Measurements from ENCODE around the gene PRMT9. TPM values are rescaled to one million over a fixed set of nuclear protein-coding genes. Genes with fewer than 3 reads are reported as not detected.

PRMT9 gene
- total RNA-seq, 1 experiment from 2014 or later, result 3.9 TPM

DNA sequence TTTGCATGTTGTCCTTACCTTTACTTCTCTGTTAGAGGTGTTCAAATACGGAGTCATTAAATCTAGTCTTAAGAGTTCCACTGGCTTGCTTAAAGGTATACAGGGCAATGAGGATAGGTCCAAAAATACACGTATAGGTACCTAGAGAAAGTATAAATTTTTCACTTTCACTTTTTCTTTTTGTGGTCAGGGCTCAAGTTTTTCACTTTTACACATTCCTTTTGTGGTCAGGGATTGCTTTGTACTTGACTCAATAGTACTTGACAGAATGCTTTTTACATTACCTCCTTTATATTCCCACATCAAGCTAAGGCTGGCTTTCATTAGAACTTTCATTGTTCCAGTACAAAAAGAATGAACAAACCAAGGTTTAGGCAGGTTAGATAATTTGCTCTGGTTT, 45.0 kb downstream of the PRMT9 start:
- H3K4me3 ChIP-seq, result no peak overlapping the region
- H3K36me3 ChIP-seq, result peaks cover 21% of the 10 kb centered on the region
- no peaks in the 10 kb centered on the region for H3K9me3 ChIP-seq
- no peaks in the 10 kb centered on the region for H3K27me3 ChIP-seq
- DNase-seq, result no peak

DNA sequence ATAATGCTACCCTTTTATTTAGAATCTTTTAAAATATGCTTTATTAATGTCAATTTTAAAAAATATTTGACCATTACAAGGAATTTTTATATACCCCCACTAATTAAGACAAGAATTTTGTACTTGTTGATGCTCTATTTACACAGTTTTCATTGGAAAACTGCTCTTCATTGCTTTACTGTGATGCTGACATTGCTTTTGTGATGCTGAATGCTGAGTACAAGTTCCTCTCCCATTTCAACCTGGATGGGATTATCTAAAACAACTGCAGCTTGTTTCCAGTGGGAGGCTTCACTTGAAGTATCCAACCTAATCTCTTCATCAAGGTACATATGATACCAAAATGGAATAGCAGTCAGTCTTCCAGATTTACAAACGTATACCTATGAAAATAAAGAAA, 45.6 kb downstream of the PRMT9 start:
- Histone ChIP-seq H3K9me3 (no peaks in the 10 kb centered on the region), H3K4me3 (no peak overlapping the region), H3K27me3 (no peaks in the 10 kb centered on the region), H3K36me3 (peaks cover 23% of the 10 kb centered on the region)
- no peak for DNase-seq

DNA sequence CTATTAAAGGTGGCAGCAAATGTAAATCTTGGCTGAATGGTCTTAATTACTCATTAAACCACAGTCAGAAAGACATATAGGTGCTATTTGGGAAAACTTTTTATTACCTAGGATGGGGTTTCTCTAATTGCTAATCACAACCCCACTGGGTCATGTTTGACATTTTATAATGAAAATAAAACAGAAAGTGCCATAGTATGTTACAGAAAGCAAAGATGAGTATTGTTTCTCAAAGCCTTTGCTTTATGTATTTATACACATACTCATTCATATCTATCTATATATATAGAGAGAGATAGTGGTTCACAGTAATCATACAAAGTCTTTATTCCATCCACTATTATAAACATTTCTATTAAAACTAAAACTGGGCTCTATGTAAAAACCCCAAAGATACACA, 48.6 kb downstream of the PRMT9 start:
- no peaks in the 10 kb centered on the region for H3K9me3 ChIP-seq
- DNase-seq, result no peak
- H3K4me3 ChIP-seq, result no peak overlapping the region
- H3K36me3 ChIP-seq, result peaks cover 32% of the 10 kb centered on the region
- no peaks in the 10 kb centered on the region for H3K27me3 ChIP-seq

DNA sequence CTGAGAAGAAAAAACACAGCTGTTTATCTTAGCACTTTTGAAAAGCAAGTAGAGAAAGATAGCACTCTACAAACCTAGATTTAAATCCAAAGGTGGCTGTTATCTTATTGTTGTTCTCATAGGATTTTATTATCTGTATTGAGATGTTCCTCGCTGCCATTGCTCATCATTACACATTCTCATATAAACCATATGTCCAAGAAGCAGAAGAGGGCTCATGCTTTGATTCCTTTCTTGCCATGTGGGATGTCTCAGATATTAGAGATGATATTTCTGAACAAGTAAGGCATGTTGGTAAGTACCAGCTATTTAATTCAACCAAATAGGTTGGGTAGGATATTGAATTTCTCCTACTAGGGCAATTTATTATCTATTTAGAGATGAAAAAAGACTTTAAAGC, 50.3 kb downstream of the PRMT9 start:
- Histone ChIP-seq H3K36me3 (peaks cover 39% of the 10 kb centered on the region), H3K4me3 (no peak overlapping the region), H3K27me3 (no peaks in the 10 kb centered on the region), H3K9me3 (no peaks in the 10 kb centered on the region)
- no peak for DNase-seq

DNA sequence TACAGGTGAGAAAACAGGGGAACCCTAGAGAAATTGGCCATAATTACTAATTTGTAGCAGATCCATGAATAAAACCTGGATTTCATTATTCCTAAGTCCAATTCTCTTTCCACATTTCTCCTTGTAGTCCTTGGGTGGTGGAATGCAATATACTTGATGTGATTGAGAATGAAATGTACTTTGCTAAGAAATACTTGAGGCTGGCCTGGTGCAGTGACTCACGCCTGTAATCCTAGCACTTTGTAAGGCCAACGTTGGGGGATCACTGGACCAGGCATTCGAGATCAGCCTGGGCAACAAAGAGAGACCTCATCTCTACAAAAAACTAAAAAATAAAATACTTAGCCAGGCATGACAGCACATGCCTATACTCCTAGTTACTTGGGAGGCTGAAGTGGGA, 50.9 kb downstream of the PRMT9 start:
- no peak for DNase-seq
- Histone ChIP-seq H3K27me3 (no peaks in the 10 kb centered on the region), H3K4me3 (no peak overlapping the region), H3K9me3 (no peaks in the 10 kb centered on the region), H3K36me3 (peaks cover 39% of the 10 kb centered on the region)

DNA sequence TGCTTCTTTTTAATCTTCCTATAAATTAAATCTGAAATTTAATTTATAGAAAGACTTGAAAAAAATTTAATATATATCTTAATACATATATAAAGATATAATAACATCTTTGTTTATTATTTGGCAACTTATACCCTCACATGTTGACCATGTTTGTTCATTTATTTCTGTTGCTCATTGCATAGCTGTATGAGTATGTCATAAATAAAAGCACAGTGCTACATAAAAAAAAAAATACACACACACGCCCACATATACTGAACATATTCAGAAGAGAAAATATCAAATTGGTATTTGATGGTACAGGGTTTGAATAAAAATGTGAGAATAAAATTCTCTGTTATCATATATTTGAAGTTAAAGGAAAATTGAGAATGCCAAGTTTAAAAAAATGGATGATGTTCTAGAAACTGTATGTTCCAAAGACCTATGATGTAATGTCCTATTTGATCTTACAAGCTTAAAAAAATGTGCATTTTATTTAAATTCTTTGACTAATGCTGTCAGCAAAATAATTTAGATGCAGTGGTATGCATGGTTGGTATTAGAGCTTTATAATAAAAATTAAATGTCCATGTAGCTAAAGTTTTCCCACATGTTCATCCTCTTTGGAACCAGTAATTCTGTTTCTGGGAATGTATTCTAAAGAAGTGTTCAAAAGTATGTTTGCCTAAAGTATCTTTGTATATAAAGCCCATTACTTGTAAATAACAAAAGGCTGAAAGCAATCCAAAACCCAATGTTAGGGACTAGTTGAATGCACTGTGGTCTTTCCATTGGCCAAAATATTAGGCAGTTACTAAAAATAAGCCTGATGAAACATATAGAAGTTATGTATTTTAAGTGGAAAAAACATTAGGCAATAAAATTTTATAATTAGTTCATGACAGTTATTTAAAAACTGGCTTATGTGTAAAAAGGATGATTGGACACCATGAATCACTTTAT, 53.9 kb downstream of the PRMT9 start:
- peaks cover 25% of the 10 kb centered on the region for H3K36me3 ChIP-seq
- H3K27me3 ChIP-seq, result no peaks in the 10 kb centered on the region
- no peak for DNase-seq
- H3K9me3 ChIP-seq, result no peaks in the 10 kb centered on the region
- no peak overlapping the region for H3K4me3 ChIP-seq

DNA sequence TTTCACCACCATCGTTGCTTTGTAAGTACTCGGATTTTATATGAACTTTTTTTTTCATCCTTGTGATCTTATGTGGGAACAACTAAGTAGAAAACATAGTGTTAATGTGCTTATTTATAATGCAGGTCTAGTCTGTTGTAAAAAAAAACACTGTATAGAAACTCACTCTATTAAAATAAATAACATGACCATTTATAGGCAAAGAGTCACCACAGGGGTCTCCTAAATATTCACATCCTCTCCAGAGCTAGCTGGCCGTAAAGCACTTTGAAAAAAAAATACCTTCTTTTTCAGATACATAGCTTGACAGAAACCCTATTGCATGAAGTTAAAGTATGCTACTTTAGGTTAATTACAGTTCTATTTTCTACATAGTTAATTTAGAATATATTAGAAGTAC, 55.5 kb downstream of the PRMT9 start:
- H3K36me3 ChIP-seq, result peaks cover 29% of the 10 kb centered on the region
- DNase-seq, result no peak
- H3K4me3 ChIP-seq, result no peak overlapping the region
- no peaks in the 10 kb centered on the region for H3K9me3 ChIP-seq
- no peaks in the 10 kb centered on the region for H3K27me3 ChIP-seq

DNA sequence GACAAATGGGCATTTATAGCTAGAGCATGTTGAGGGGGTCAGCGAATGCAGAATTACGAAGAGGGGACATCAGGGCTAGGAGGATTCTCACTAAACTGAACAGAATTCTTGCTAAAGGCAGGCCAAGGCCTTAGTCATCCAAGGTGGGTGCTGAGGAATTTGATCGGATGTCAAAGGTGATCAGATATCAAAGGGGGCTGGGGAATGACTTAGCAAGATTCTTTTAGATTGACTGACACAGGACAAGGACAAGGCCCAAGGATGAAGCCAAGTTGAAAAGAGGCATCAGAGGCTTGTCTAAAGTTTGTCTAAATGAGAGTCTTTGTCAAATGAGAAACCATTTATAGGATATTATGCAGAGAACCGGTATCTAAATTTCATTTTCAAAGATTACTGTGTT, 57.1 kb downstream of the PRMT9 start:
- no peak for DNase-seq
- H3K36me3 ChIP-seq, result peaks cover 22% of the 10 kb centered on the region

DNA sequence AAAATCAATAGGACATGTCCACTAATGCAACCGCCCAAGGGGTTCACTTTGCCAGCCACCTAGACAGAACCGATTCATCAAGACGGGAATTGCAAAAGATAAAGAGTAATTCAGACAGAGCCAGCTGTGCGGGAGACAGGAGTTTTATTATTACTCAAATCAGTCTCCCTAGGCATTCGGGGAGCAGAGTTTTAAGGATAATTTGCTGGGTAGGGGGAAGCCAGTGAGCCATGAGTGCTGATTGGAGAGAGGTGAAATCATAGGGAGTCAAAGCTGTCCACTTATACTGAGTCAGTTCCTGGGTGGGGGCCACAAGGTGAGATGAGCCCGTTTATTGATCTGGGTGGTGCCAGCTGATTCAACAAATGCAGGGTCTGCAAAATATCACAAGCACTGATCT, 58.2 kb downstream of the PRMT9 start:
- no peak overlapping the region for H3K4me3 ChIP-seq
- H3K36me3 ChIP-seq, result peaks cover 20% of the 10 kb centered on the region
- DNase-seq, result no peak
- no peaks in the 10 kb centered on the region for H3K9me3 ChIP-seq
- H3K27me3 ChIP-seq, result no peaks in the 10 kb centered on the region

More for the DNA sequence above, 57.1 kb downstream of the PRMT9 start:
- H3K9me3 ChIP-seq, result no peaks in the 10 kb centered on the region
- no peaks in the 10 kb centered on the region for H3K27me3 ChIP-seq
- no peak overlapping the region for H3K4me3 ChIP-seq

DNA sequence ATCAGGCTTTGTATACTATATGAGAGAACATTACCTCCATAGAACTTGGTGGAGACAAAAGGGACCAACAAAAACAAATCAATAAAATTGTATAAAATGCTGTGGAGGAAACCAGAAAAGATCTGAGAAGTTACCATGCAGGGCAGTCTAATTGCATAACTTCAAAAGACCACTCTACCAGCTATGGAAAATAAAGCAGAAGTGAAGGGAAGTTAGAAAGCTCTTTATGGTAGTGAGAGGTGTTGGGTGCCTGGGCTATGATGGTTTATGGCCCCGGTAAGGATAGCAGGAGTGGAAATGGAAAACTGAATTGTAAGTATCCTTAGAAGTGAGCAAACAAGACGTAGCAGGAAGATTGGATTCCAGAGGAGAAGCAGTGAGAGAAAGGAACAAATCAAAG, 63.6 kb downstream of the PRMT9 start:
- Histone ChIP-seq H3K36me3 (peaks cover 12% of the 10 kb centered on the region), H3K9me3 (no peaks in the 10 kb centered on the region), H3K27me3 (no peaks in the 10 kb centered on the region), H3K4me3 (no peak overlapping the region)
- no peak for DNase-seq

DNA sequence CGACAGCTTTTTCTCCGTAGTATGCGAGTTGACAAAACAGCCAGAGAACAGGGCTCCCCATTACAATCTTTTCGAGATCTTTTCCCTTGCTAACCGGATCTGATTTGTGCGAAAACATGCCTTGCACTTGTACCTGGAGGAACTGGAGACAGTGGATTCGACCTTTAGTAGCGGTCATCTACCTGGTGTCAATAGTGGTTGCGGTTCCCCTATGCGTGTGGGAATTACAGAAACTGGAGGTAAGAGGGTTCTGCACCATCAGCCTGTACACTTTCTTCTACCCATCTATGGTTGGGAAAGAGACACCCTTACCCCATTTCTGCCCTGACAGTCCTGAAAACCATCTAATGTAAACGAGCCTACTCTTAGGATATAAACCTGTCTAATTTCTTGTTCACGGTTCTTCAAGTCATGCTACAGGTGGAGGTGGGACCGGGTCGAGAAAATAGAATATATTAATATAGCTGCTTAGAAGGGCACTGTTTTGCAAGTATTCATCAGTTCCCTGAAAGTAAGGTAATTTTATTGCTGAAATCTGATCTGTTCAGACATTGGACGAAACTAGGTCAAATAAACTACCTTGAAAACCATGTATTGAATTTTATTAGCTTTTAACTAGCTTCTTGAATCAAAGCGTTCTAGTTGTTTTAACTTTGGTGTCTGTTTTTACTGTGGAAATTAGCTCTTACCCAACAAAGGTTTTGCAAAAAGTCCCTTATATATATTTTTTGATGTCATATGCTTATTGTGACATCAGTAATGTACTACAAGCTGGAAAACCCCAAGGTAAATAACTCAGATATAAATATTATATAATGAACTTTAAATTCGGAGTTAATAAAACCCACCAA, 65.9 kb downstream of the PRMT9 start:
- DNase-seq, result no peak
- H3K27me3 ChIP-seq, result no peaks in the 10 kb centered on the region
- H3K9me3 ChIP-seq, result no peaks in the 10 kb centered on the region
- peak overlapping the region; percentile 78 for H3K4me3 ChIP-seq
- no peaks in the 10 kb centered on the region; the same call in 1 of the 2 replicates for H3K36me3 ChIP-seq

DNA sequence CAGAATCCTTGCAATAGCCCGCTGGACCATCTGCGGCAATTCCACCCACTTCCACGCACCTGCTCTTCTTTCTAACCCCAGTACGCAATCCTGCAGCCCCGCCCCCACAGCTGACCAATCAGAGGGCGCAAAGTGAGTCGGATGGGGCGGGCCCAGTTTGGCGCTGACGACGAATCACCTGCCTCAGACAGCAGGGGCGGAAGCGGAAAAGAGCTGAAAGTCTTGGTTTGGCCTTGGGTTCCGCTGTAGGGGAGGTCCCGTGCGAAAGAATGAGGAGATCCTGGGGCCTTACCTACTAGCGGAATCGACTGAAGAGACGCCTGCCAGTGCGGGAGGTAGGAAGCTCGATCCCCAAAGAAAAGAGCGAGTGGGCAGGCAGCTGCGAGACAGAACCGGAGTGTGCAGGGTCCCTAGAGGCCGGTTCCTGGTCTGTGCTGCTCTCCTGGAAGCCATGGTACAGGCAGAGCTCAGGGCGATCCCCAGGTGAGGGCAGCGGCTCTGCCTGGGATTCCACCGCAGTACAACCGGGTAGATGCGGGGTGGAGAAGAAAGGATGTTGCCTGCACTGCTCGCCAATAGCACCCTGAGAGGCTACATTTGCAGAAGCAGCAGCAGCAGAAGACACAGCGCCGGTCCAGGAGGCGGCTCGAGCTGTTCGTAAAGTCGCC, 66.7 kb downstream of the PRMT9 start, which contains the start of gene TMEM184C:
Gene TMEM184C, plus strand, starts transcription at position 225 of the 668 bp plus-strand sequence. CDS start 560 bp downstream, outside the sequence.
- peak; percentile 93 for DNase-seq
- H3K36me3 ChIP-seq, result no peaks in the 10 kb centered on the region; the same call in 1 of the 2 replicates
- H3K27me3 ChIP-seq, result no peaks in the 10 kb centered on the region
- no peaks in the 10 kb centered on the region for H3K9me3 ChIP-seq
- peak within 1 kb of the TSS; percentile 78 for H3K4me3 ChIP-seq

DNA sequence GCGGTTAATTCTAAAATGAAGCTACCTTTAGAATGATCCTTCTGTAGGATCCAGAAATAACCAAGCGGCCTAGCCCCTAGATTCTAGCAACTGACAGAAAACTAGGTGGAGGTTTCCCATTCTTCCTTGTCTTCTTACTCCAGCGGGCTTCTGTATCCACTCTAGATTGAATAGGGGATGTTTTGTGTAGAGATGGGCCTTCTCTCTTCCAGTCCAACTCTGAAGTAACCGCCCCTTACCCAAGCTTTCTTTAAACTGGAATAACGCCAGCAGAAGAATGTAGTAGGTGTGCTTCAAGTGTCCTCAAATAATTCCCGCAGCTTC, 67.2 kb downstream of the PRMT9 start:
- Histone ChIP-seq H3K9me3 (no peaks in the 10 kb centered on the region), H3K27me3 (no peaks in the 10 kb centered on the region), H3K36me3 (no peaks in the 10 kb centered on the region; the same call in 1 of the 2 replicates), H3K4me3 (peak overlapping the region; percentile 78)
- no peak for DNase-seq

DNA sequence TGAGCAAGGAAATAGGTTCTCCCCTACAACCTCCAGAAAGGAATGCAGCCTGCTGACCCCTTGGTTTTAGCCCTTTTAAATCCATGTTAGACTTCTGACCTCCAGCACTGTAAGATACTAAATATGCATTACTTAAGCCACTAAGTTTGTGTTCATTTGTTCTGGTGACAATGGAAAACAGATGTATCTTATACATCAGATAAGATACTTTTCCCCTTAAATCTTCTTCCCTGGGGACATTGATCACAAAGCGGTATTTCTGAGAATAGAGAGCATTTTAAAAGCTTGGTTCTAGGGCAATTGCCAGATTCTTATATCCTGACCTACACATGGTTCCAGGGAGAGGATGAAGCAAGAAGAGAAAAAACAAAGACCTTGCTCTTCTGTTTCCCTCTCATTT, 73.3 kb downstream of the PRMT9 start:
- Histone ChIP-seq H3K27me3 (no peaks in the 10 kb centered on the region), H3K4me3 (no peak overlapping the region), H3K9me3 (no peaks in the 10 kb centered on the region), H3K36me3 (no peaks in the 10 kb centered on the region)
- no peak for DNase-seq

DNA sequence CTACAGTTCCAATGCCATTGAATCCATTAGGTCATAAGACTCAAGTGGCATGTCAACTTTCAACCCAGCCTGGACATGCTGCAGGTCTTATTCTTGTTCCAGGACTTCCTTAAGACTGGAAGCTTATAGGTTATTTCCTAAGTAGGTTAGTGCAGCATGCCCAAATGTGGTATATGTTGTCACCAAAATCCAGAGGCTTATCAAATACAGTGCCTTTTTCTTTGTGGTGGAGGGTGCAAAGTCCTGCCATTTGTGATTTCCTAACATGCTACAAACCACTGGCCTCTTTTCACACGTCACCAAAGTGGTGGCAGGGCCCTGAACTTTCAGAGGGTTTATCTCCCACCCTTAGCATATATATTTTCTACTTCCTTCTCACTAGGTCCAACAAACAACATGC, 76.5 kb downstream of the PRMT9 start:
- Histone ChIP-seq H3K36me3 (no peaks in the 10 kb centered on the region), H3K9me3 (no peaks in the 10 kb centered on the region), H3K4me3 (no peak overlapping the region), H3K27me3 (no peaks in the 10 kb centered on the region)
- DNase-seq, result no peak

DNA sequence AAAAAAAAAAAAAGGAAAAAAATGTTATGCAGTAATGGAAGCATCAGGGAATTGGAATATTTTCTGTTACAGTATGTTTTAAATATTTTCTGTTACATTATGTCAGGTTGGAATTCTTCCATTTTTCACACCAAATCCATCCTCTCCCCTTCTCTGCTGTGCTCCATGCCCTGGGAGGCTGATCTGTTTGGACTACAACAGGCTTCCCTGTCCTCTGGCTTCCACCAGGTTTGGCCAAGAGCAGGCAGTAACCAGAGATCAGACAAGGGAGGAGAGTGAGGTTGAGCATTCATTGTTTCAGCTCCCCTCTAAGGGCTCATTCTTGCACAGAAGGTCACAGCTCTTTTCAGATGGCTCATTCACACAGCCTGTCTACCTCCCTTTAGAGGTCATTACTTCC, 78.5 kb downstream of the PRMT9 start:
- no peaks in the 10 kb centered on the region for H3K27me3 ChIP-seq
- DNase-seq, result no peak

DNA sequence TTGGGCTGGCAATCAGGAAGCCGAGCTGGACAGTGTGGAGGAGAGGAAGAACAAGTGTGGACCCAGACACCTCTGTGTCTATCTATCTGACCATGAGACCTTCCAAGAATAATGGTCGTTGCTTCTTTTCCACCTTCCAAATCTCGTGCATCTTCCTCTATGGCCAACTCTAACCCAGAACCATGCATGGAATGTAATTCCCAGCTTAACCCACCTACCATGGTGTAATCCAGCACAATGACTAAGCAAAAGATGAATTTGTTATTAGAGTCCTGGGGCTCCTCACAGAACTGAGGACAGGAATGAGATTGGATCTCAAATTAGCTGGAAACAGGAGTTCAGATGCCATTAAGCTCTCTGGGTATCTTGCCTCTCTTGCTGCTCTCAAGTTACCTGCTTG, 84.2 kb downstream of the PRMT9 start:
- H3K9me3 ChIP-seq, result no peaks in the 10 kb centered on the region
- no peaks in the 10 kb centered on the region for H3K36me3 ChIP-seq
- H3K27me3 ChIP-seq, result no peaks in the 10 kb centered on the region
- DNase-seq, result no peak
- no peak overlapping the region for H3K4me3 ChIP-seq

More for the DNA sequence above, 78.5 kb downstream of the PRMT9 start:
- no peaks in the 10 kb centered on the region for H3K9me3 ChIP-seq
- no peaks in the 10 kb centered on the region for H3K36me3 ChIP-seq
- H3K4me3 ChIP-seq, result no peak overlapping the region

Measured in MG63 (cell line).